ENCODE results near the gene RHO. TPM values are rescaled to one million over a fixed set of nuclear protein-coding genes. Genes with fewer than 3 reads are reported as not detected.

The RHO gene
- total RNA-seq, 1 experiment from 2014 or later, result not detected

GRCh38 chr3:129560911-129561594 is 32.6 kb downstream of the RHO start:
- H2AFZ ChIP-seq (ENCODE audit: low read length), result no peak overlapping the region
- no CpG with 5 or more reads among the region's 18 CpGs for WGBS (ENCODE audit: extremely low coverage, insufficient read length, low lambda C conversion rate)

More at GRCh38 chr3:129560911-129561594, 32.6 kb downstream of the RHO start:
- H3K9me3 ChIP-seq (ENCODE audit: control insufficient read depth, low read depth, low read length), result no peaks in the 10 kb centered on the region
- no peaks in the 10 kb centered on the region for H4K20me1 ChIP-seq (ENCODE audit: control insufficient read depth, insufficient read depth, insufficient read length)
- H2BK12ac ChIP-seq (ENCODE audit: insufficient read length, low read depth, low read length), result no peak overlapping the region
- Mint-ChIP-seq H3K9me3 (no peaks in the 10 kb centered on the region), H3K27me3 (ENCODE audit: low read depth) (no peaks in the 10 kb centered on the region), H3K36me3 (ENCODE audit: insufficient read depth in 1 of 3, low read depth in 3 of 3) (peaks cover 0 to 30% (median 3%) of the 10 kb centered on the region in 3 experiments; a peak in 2 of 7 replicates), H3K4me3 (peak overlapping the region in 1 of 2 experiments; percentile 3; a peak in 1 of 5 replicates), H3K4me1 (peaks cover 18 to 32% of the 10 kb centered on the region in 2 experiments), H3K27ac (peak overlapping the region in 1 of 3 experiments; percentile 40; a peak in 3 of 7 replicates)
- TF ChIP-seq CTCF (conservative IDR thresholded peaks at IDR 0.05), result no peak
- no peak overlapping the region for H3K27ac ChIP-seq (ENCODE audit: insufficient read length, low read depth, low read length)
- no peaks in the 10 kb centered on the region for H3K79me1 ChIP-seq (ENCODE audit: insufficient read depth, low read depth, low read length, poor library complexity, severe bottlenecking)
- H3T11ph ChIP-seq (ENCODE audit: low read length), result no peak overlapping the region
- H2AK5ac ChIP-seq (ENCODE audit: insufficient read length, low read length), result no peak overlapping the region
- no peaks in the 10 kb centered on the region for H3K79me2 ChIP-seq (ENCODE audit: insufficient read depth, low read length)
- H3K56ac ChIP-seq (ENCODE audit: insufficient read length, low read depth, low read length), result no peak overlapping the region
- no peak overlapping the region for H3K4ac ChIP-seq (ENCODE audit: low read depth, low read length)
- H2BK15ac ChIP-seq (ENCODE audit: low read depth, low read length), result no peak overlapping the region
- H4K8ac ChIP-seq (replicated peaks; ENCODE audit: insufficient read length, low read depth, low read length), result no peak overlapping the region
- no peak overlapping the region for H4K91ac ChIP-seq (ENCODE audit: insufficient read length, low read depth, low read length)
- no peak overlapping the region for H4K5ac ChIP-seq (ENCODE audit: insufficient read length, low read depth, low read length)
- no peak for DNase-seq
- H3K18ac ChIP-seq (ENCODE audit: insufficient read length, low read depth, low read length), result no peak overlapping the region
- no peaks in the 10 kb centered on the region; the same call in 1 of the 2 replicates for H3K4me1 ChIP-seq (ENCODE audit: insufficient read depth, low read length)
- no peak overlapping the region for H2BK20ac ChIP-seq (ENCODE audit: low read depth, low read length, poor library complexity, severe bottlenecking)
- H3K23ac ChIP-seq (ENCODE audit: insufficient read length, low read depth, low read length), result no peak overlapping the region
- H3K9ac ChIP-seq (ENCODE audit: extremely low read depth, insufficient read length, low read length), result no peak overlapping the region
- H3K14ac ChIP-seq (ENCODE audit: insufficient read depth, low read length), result no peak overlapping the region
- no peaks in the 10 kb centered on the region for H3K23me2 ChIP-seq (ENCODE audit: insufficient read length, low read depth, low read length, poor library complexity, severe bottlenecking)
- no peak overlapping the region for H2BK120ac ChIP-seq (ENCODE audit: low read depth, low read length, poor library complexity, severe bottlenecking)
- no peak overlapping the region for H2BK5ac ChIP-seq (ENCODE audit: insufficient read length, low read length)
- no peak overlapping the region for H3K4me2 ChIP-seq (ENCODE audit: insufficient read depth, insufficient read length, low read length)
- H3K27me3 ChIP-seq (ENCODE audit: insufficient read depth, low read length), result no peaks in the 10 kb centered on the region
